ENCODE data around the gene HOGA1. TPM values are rescaled to one million over a fixed set of nuclear protein-coding genes. Genes with fewer than 3 reads are reported as not detected.

HOGA1 gene
- total and polyA plus RNA-seq, 2 donors (not counting 3 experiments of a cell fraction or from before 2014, with no cell fraction given): 0.44 to 0.91 TPM

- Histone ChIP-seq H3K9me3 (replicated peaks; ENCODE audit: control insufficient read depth, insufficient read depth, low read length) (no peaks in the 10 kb centered on the region), H3K36me3 (ENCODE audit: control insufficient read depth in 2 of 2, extremely low read depth in 1 of 2, insufficient read depth in 2 of 2, low read length in 2 of 2) (no peaks in the 10 kb centered on the region), H3K9me1 (replicated peaks; ENCODE audit: control insufficient read depth, extremely low read depth, insufficient read depth, low read length) (no peaks in the 10 kb centered on the region), H3K4me1 (ENCODE audit: control insufficient read depth, extremely low read depth, insufficient read depth, low read length) (no peaks in the 10 kb centered on the region), H3K27me3 (ENCODE audit: control insufficient read depth in 2 of 2, insufficient read depth in 2 of 2, low read length in 2 of 2) (no peaks in the 10 kb centered on the region), H4K20me1 (replicated peaks; ENCODE audit: control insufficient read depth, extremely low read depth, insufficient read depth, low read length) (no peaks in the 10 kb centered on the region), H3K4me3 (replicated peaks in 1 of 3; ENCODE audit: insufficient read depth in 1 of 3, low read depth in 1 of 3, low read length in 3 of 3) (no peak overlapping the region), H3K27ac (ENCODE audit: insufficient read depth, low read depth, low read length) (no peak overlapping the region), H3K79me2 (ENCODE audit: control insufficient read depth, insufficient read depth, low read length) (no peaks in the 10 kb centered on the region), H3K4me2 (ENCODE audit: insufficient read depth, low read length) (no peak overlapping the region), H3K9ac (replicated peaks; ENCODE audit: extremely low read depth, insufficient read depth, low read length) (no peak overlapping the region), H2AFZ (ENCODE audit: low read depth, low read length) (no peak overlapping the region)
- DNase-seq (ENCODE audit: low read depth, low spot score) (no peak), FAIRE-seq (no peak)
- intact Hi-C loops (cut with micrococcal nuclease): no loop called here
- TF ChIP-seq POLR2A (IDR thresholded peaks at IDR 0.05; ENCODE audit: low read depth, low read length) (no peak), EZH2 (IDR thresholded peaks at IDR 0.05; ENCODE audit: borderline replicate concordance, low read depth, low read length, severe bottlenecking) (no peak), MAX (IDR thresholded peaks at IDR 0.05; ENCODE audit: insufficient read depth, insufficient read length) (no peak), POLR2AphosphoS5 (IDR thresholded peaks at IDR 0.05; ENCODE audit: insufficient read depth, low read depth, low read length) (no peak), CTCF (IDR thresholded peaks at IDR 0.05; ENCODE audit: extremely low read depth in 1 of 2, insufficient read depth in 1 of 2, low read depth in 1 of 2, low read length in 2 of 2) (no peak), JUN (IDR thresholded peaks at IDR 0.05; ENCODE audit: borderline replicate concordance, insufficient read depth, insufficient read length, low read depth) (no peak), FOS (IDR thresholded peaks at IDR 0.05; ENCODE audit: borderline replicate concordance, insufficient read depth, low read length) (no peak), GATA2 (IDR thresholded peaks at IDR 0.05; ENCODE audit: insufficient read depth, insufficient read length, low read depth, low read length) (no peak), MYC (IDR thresholded peaks at IDR 0.05; ENCODE audit: low read depth, low read length) (no peak)
- ChIA-PET CTCF (interaction anchor here (9.6 kb wide), 1 partner anchor 44 kb away, joined by 304 read pairs; the partner anchor contains the start of gene ANKRD2), POLR2A (no interaction called here)
- dilution Hi-C loops (cut with MboI; ENCODE audit: extremely low pct_ligation_motif_present, low sequenced_read_pairs): no loop called here
- no TSS peak for BruUV-seq (replicated peaks)
Measured at GRCh38 chr10:97618285-97618684, 34.1 kb downstream of the HOGA1 start.
